ENCODE data around the gene MRPL34. TPM values are rescaled to one million over a fixed set of nuclear protein-coding genes. Genes with fewer than 3 reads are reported as not detected.
A peak's percentile ranks its signal among the peaks of the same experiment; 100 is the strongest.

The MRPL34 gene
- total and polyA plus RNA-seq, 2 experiments from 2014 or later = 23.0 to 78.8 TPM

- Histone ChIP-seq H3K27me3 (replicated peaks; ENCODE audit: insufficient read depth) (no peaks in the 10 kb centered on the region), H4K20me1 (ENCODE audit: insufficient read depth) (no peaks in the 10 kb centered on the region), H3K36me3 (ENCODE audit: low read depth) (no peaks in the 10 kb centered on the region), H3K27ac (peak overlapping the region; percentile 15; the same call in 1 of the 2 replicates), H3K4me1 (ENCODE audit: insufficient read depth) (peaks cover 7% of the 10 kb centered on the region; the same call in 1 of the 2 replicates), H3K4me3 (peak overlapping the region; percentile 89), H3K79me2 (ENCODE audit: insufficient read depth) (no peaks in the 10 kb centered on the region), H3K9me2 (ENCODE audit: insufficient read depth) (no peaks in the 10 kb centered on the region), H2AFZ (peak overlapping the region; percentile 96), H3F3A (ENCODE audit: insufficient read depth) (peaks cover 11% of the 10 kb centered on the region; the same call in 1 of the 2 replicates), H3K4me2 (ENCODE audit: unreplicated experiment) (peak overlapping the region; percentile 91), H3K9me3 (ENCODE audit: low read depth) (no peaks in the 10 kb centered on the region), H3K9ac (peak overlapping the region; percentile 82)
- in situ Hi-C loops (cut with MboI) = no loop called here
- TF ChIP-seq EZH2 (IDR thresholded peaks at IDR 0.05; ENCODE audit: insufficient read depth, poor library complexity, severe bottlenecking) (no peak), EZH2phosphoT487 (IDR thresholded peaks at IDR 0.05; ENCODE audit: insufficient read depth, low read depth) (no peak)
- 9 to 12% methylated on average over 44 to 49 of the region's 50 CpGs for WGBS, 2 experiments (ENCODE audit: low coverage in 1 of 2, low lambda C conversion rate in 2 of 2, missing lambda C conversion rate in 2 of 2)
- DNase-seq = peak; percentile 70
These were observed 32.2 kb downstream of the MRPL34 start for GRCh38 chr19:17337675-17338432.

DNA sequence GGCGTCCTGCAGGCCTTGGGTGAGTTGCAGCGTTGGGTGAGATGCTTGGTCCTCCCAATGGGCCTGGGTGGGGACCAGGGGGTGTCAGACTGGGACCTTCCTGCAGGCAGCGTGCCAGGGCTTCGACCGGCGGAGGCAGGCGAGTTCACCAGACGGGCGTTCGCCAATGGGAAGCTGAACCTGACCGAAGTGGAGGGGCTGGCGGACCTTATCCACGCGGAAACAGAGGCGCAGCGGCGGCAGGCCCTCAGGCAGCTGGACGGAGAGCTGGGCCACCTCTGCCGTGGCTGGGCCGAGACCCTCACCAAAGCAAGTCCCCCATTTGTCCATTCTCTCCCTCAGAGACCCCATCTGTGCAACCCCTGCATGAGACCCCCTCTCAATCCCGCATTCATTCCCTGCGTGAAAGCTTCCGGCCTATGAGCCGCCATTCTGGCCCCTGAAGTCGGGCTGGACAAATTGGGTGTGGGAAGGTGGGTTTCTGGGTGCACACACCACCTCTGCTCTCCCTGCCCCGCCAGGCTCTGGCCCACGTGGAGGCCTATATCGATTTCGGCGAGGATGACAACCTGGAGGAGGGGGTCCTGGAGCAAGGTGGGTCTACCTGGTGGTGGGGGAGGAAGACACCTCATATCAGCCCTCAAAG lies 32.9 kb downstream of the MRPL34 start:
- Histone ChIP-seq H3K4me1 (ENCODE audit: insufficient read depth) (peaks cover 7% of the 10 kb centered on the region; the same call in 1 of the 2 replicates), H2AFZ (peak overlapping the region; percentile 96; the same call in 1 of the 2 replicates), H3K4me3 (peak overlapping the region; percentile 89), H3F3A (ENCODE audit: insufficient read depth) (peaks cover 11% of the 10 kb centered on the region; the same call in 1 of the 2 replicates), H3K4me2 (ENCODE audit: unreplicated experiment) (no peak overlapping the region), H3K27ac (no peak overlapping the region), H3K36me3 (ENCODE audit: low read depth) (no peaks in the 10 kb centered on the region), H3K9ac (peak overlapping the region; percentile 82), H4K20me1 (ENCODE audit: insufficient read depth) (no peaks in the 10 kb centered on the region), H3K79me2 (ENCODE audit: insufficient read depth) (no peaks in the 10 kb centered on the region), H3K9me2 (ENCODE audit: insufficient read depth) (no peaks in the 10 kb centered on the region), H3K27me3 (replicated peaks; ENCODE audit: insufficient read depth) (no peaks in the 10 kb centered on the region), H3K9me3 (ENCODE audit: low read depth) (no peaks in the 10 kb centered on the region)
- no peak for DNase-seq
- TF ChIP-seq EZH2phosphoT487 (IDR thresholded peaks at IDR 0.05; ENCODE audit: insufficient read depth, low read depth) (no peak), EZH2 (IDR thresholded peaks at IDR 0.05; ENCODE audit: insufficient read depth, poor library complexity, severe bottlenecking) (no peak)
- WGBS, 2 experiments (ENCODE audit: low coverage in 1 of 2, low lambda C conversion rate in 2 of 2, missing lambda C conversion rate in 2 of 2) = 86 to 88% methylated on average over 28 to 30 of the region's 30 CpGs
- in situ Hi-C loops (cut with MboI) = no loop called here

DNA sequence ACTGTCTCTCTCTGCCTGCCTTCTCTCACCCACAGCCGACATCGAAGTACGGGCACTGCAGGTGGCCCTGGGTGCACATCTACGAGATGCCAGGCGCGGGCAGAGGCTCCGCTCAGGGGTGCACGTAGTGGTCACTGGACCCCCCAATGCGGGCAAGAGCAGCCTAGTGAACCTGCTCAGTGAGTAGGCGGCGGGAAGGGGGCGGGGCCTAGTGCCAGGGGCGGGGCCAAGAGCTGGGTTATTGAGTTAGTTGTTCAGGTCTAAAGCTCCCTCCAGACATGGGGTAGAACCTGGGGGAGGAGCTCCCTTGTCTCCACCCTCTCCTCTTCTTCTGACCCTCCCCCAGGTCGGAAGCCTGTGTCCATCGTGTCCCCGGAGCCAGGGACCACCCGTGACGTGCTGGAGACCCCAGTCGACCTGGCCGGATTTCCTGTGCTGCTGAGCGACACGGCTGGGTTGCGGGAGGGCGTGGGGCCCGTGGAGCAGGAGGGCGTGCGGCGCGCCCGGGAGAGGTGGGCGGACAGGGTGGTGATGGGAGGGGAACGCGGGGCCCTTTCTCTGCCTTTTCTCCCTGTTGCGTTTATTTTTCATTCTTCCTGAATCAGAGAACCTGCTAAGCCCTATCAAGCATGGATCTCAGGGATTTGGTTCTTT lies 33.5 kb downstream of the MRPL34 start:
- H3K9me3 ChIP-seq (ENCODE audit: low read depth) = no peaks in the 10 kb centered on the region
- no peak overlapping the region for H3K4me3 ChIP-seq
- H3K4me2 ChIP-seq (ENCODE audit: unreplicated experiment) = no peak overlapping the region
- no peaks in the 10 kb centered on the region for H3K9me2 ChIP-seq (ENCODE audit: insufficient read depth)
- H3K9ac ChIP-seq = no peak overlapping the region
- no peaks in the 10 kb centered on the region for H4K20me1 ChIP-seq (ENCODE audit: insufficient read depth)
- TF ChIP-seq EZH2 (IDR thresholded peaks at IDR 0.05; ENCODE audit: insufficient read depth, poor library complexity, severe bottlenecking) (no peak), EZH2phosphoT487 (IDR thresholded peaks at IDR 0.05; ENCODE audit: insufficient read depth, low read depth) (no peak)
- no peak overlapping the region for H3K27ac ChIP-seq
- H3K27me3 ChIP-seq (replicated peaks; ENCODE audit: insufficient read depth) = no peaks in the 10 kb centered on the region
- 92 to 96% methylated on average over 22 to 34 of the region's 34 CpGs for WGBS, 2 experiments (ENCODE audit: low coverage in 1 of 2, low lambda C conversion rate in 2 of 2, missing lambda C conversion rate in 2 of 2)
- no peak for DNase-seq
- no peaks in the 10 kb centered on the region for H3K36me3 ChIP-seq (ENCODE audit: low read depth)
- H3K79me2 ChIP-seq (ENCODE audit: insufficient read depth) = no peaks in the 10 kb centered on the region
- no peak overlapping the region for H2AFZ ChIP-seq
- H3K4me1 ChIP-seq (ENCODE audit: insufficient read depth) = peaks cover 7% of the 10 kb centered on the region; the same call in 1 of the 2 replicates
- in situ Hi-C loops (cut with MboI) = no loop called here
- H3F3A ChIP-seq (ENCODE audit: insufficient read depth) = peaks cover 11% of the 10 kb centered on the region; the same call in 1 of the 2 replicates

DNA sequence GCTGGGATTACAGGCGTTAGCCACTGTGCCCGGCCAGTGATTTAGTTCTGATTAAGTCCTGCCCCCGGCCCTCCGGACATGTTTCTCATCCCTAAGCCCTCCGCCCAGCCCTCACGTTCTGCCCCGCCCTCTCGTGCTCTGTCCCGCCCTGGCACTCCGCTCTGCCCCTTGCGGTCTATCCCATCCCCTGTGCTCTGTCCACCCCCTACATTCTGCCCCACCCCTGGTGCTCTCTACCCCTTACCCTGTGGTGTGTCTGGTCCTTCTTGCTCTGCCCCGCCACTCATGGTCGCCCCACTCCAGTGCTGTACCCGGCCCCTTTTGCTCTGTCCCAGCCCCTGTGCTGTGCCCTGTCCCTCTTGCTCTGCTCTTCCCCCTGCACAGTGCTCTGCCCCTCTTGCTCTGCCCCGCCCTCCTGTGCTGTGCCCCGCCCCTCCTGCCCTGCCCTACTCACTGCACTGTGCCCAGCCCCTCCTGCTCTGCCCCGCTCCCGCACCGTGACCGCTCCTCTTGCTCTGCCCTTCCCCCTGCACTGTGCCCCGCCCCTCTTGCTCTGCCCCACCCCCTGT lies 34.7 kb downstream of the MRPL34 start:
- Histone ChIP-seq H4K20me1 (ENCODE audit: insufficient read depth) (no peaks in the 10 kb centered on the region), H3K9me3 (ENCODE audit: low read depth) (no peaks in the 10 kb centered on the region), H3K36me3 (ENCODE audit: low read depth) (no peaks in the 10 kb centered on the region), H3K27me3 (replicated peaks; ENCODE audit: insufficient read depth) (no peaks in the 10 kb centered on the region), H3K9ac (no peak overlapping the region), H3F3A (ENCODE audit: insufficient read depth) (peaks cover 6% of the 10 kb centered on the region; the same call in 1 of the 2 replicates), H3K9me2 (ENCODE audit: insufficient read depth) (no peaks in the 10 kb centered on the region), H3K4me2 (ENCODE audit: unreplicated experiment) (no peak overlapping the region), H3K79me2 (ENCODE audit: insufficient read depth) (no peaks in the 10 kb centered on the region), H3K4me1 (ENCODE audit: insufficient read depth) (peaks cover 2% of the 10 kb centered on the region; the same call in 1 of the 2 replicates), H3K27ac (no peak overlapping the region), H3K4me3 (no peak overlapping the region), H2AFZ (no peak overlapping the region)
- in situ Hi-C loops (cut with MboI) = no loop called here
- TF ChIP-seq EZH2phosphoT487 (IDR thresholded peaks at IDR 0.05; ENCODE audit: insufficient read depth, low read depth) = no peak
- TF ChIP-seq EZH2 (IDR thresholded peaks at IDR 0.05; ENCODE audit: insufficient read depth, poor library complexity, severe bottlenecking) = no peak
- no peak for DNase-seq
- 74 to 93% methylated on average over 2 to 21 of the region's 21 CpGs for WGBS, 2 experiments (ENCODE audit: low coverage in 1 of 2, low lambda C conversion rate in 2 of 2, missing lambda C conversion rate in 2 of 2)
